ENCODE results near the gene RAB3D.
"Not testable (repeated sequence)": the region's sequence is repeated elsewhere in the genome, so short reads cannot be mapped to it uniquely, and the experiment has no call there.

RAB3D gene

GRCh38 chr19:11342429-11342828 lies 3.0 kb upstream of the RAB3D start:
- TF ChIP-seq Cebpa-rat (IDR thresholded peaks at IDR 0.05) = no peak
- no peak overlapping the region for H3K4me2 ChIP-seq

GRCh38 chr19:11340099-11340467 lies 626 bp upstream of the RAB3D start:
- Histone ChIP-seq H3K36me3 (peaks cover 35% of the 10 kb centered on the region), H3K4me1 (peaks cover 45% of the 10 kb centered on the region), H3K27ac (0 out of 2 replicates have a peak overlapping the region, but pooled peaks have one; percentile 13), H3K4me2 (peak overlapping the region; percentile 95), H3K4me3 (peak overlapping the region; percentile 73), H3K9ac (peak overlapping the region; percentile 75)
- not testable (repeated sequence) for H3K9me3 ChIP-seq, H4K20me1 ChIP-seq, H3K27me3 ChIP-seq

More at GRCh38 chr19:11342429-11342828, 3.0 kb upstream of the RAB3D start:
- Histone ChIP-seq H3K9me3 (no peaks in the 10 kb centered on the region), H3K9ac (no peak overlapping the region), H3K27ac (no peak overlapping the region), H4K20me1 (peaks cover 6% of the 10 kb centered on the region; the same call in 1 of the 2 replicates), H3K4me3 (no peak overlapping the region), H3K36me3 (peaks cover 15% of the 10 kb centered on the region; the same call in 1 of the 2 replicates), H3K27me3 (no peaks in the 10 kb centered on the region), H3K4me1 (peaks cover 55% of the 10 kb centered on the region)

- peaks cover 34% of the 10 kb centered on the region for H3K4me1 ChIP-seq
- peaks cover 4% of the 10 kb centered on the region; the same call in 1 of the 2 replicates for H3K9me3 ChIP-seq
- peak overlapping the region; percentile 95 for H3K4me2 ChIP-seq
- no peaks in the 10 kb centered on the region for H3K27me3 ChIP-seq
- peak overlapping the region; percentile 75 for H3K9ac ChIP-seq
- H4K20me1 ChIP-seq = peaks cover 6% of the 10 kb centered on the region; the same call in 1 of the 2 replicates
- no peak for TF ChIP-seq Cebpa-rat (IDR thresholded peaks at IDR 0.05)
- peak overlapping the region; percentile 73 for H3K4me3 ChIP-seq
- H3K36me3 ChIP-seq = peaks cover 48% of the 10 kb centered on the region
- peak overlapping the region; percentile 51 for H3K27ac ChIP-seq
Observed at GRCh38 chr19:11338569-11339253, 746 bp downstream of the RAB3D start.

- peaks cover 4% of the 10 kb centered on the region; the same call in 1 of the 2 replicates for H3K9me3 ChIP-seq
- H3K27me3 ChIP-seq = no peaks in the 10 kb centered on the region
- peaks cover 34% of the 10 kb centered on the region for H3K4me1 ChIP-seq
- peaks cover 53% of the 10 kb centered on the region for H3K36me3 ChIP-seq
- H3K27ac ChIP-seq = no peak overlapping the region
- H4K20me1 ChIP-seq = peaks cover 6% of the 10 kb centered on the region; the same call in 1 of the 2 replicates
- H3K4me2 ChIP-seq = peak overlapping the region; percentile 95
- no peak overlapping the region; the same call in 1 of the 2 replicates for H3K9ac ChIP-seq
- no peak overlapping the region for H3K4me3 ChIP-seq
- no peak for TF ChIP-seq Cebpa-rat (IDR thresholded peaks at IDR 0.05)
Observed at GRCh38 chr19:11338121-11338520, 1.3 kb downstream of the RAB3D start.

- peaks cover 6% of the 10 kb centered on the region; the same call in 1 of the 2 replicates for H4K20me1 ChIP-seq
- TF ChIP-seq Cebpa-rat (IDR thresholded peaks at IDR 0.05) = no peak
- no peaks in the 10 kb centered on the region for H3K27me3 ChIP-seq
- H3K4me1 ChIP-seq = peaks cover 34% of the 10 kb centered on the region
- H3K9me3 ChIP-seq = peaks cover 4% of the 10 kb centered on the region; the same call in 1 of the 2 replicates
- H3K27ac ChIP-seq = no peak overlapping the region
- no peak overlapping the region for H3K9ac ChIP-seq
- peak overlapping the region; percentile 95 for H3K4me2 ChIP-seq
- H3K4me3 ChIP-seq = no peak overlapping the region
- H3K36me3 ChIP-seq = peaks cover 56% of the 10 kb centered on the region
Observed at GRCh38 chr19:11337080-11337479, 2.4 kb downstream of the RAB3D start.

- H3K27ac ChIP-seq = no peak overlapping the region
- no peak overlapping the region for H3K9ac ChIP-seq
- peaks cover 6% of the 10 kb centered on the region; the same call in 1 of the 2 replicates for H4K20me1 ChIP-seq
- no peak for TF ChIP-seq Cebpa-rat (IDR thresholded peaks at IDR 0.05)
- peaks cover 34% of the 10 kb centered on the region for H3K4me1 ChIP-seq
- peaks cover 48% of the 10 kb centered on the region for H3K36me3 ChIP-seq
- no peaks in the 10 kb centered on the region for H3K27me3 ChIP-seq
- H3K9me3 ChIP-seq = peaks cover 4% of the 10 kb centered on the region; the same call in 1 of the 2 replicates
- H3K4me2 ChIP-seq = no peak overlapping the region
- H3K4me3 ChIP-seq = no peak overlapping the region
Observed at GRCh38 chr19:11335449-11336146, 3.9 kb downstream of the RAB3D start.

GRCh38 chr19:11333838-11334237 lies 5.6 kb downstream of the RAB3D start:
- Histone ChIP-seq H3K36me3 (peaks cover 50% of the 10 kb centered on the region), H3K4me1 (peaks cover 22% of the 10 kb centered on the region)
- H3K9ac ChIP-seq, H3K27me3 ChIP-seq, H3K4me2 ChIP-seq, H3K27ac ChIP-seq, H3K4me3 ChIP-seq, H4K20me1 ChIP-seq, H3K9me3 ChIP-seq: not testable (repeated sequence)

- Histone ChIP-seq H3K9ac (no peak overlapping the region), H3K9me3 (peaks cover 4% of the 10 kb centered on the region; the same call in 1 of the 2 replicates), H3K4me1 (peaks cover 11% of the 10 kb centered on the region), H3K36me3 (peaks cover 59% of the 10 kb centered on the region), H3K27me3 (no peaks in the 10 kb centered on the region), H3K4me3 (no peak overlapping the region), H3K4me2 (no peak overlapping the region), H4K20me1 (no peaks in the 10 kb centered on the region), H3K27ac (no peak overlapping the region)
- TF ChIP-seq Cebpa-rat (IDR thresholded peaks at IDR 0.05) = no peak
Observed at GRCh38 chr19:11332822-11333221, 6.6 kb downstream of the RAB3D start.

GRCh38 chr19:11331502-11331901 lies 8.0 kb downstream of the RAB3D start:
- Histone ChIP-seq H3K9ac (no peak overlapping the region), H4K20me1 (no peaks in the 10 kb centered on the region), H3K4me2 (no peak overlapping the region), H3K36me3 (peaks cover 67% of the 10 kb centered on the region), H3K4me3 (no peak overlapping the region), H3K27me3 (no peaks in the 10 kb centered on the region), H3K4me1 (0 out of 2 replicates have a peak, but pooled peaks cover under 1% of the 10 kb centered on the region), H3K27ac (no peak overlapping the region), H3K9me3 (peaks cover 4% of the 10 kb centered on the region; the same call in 1 of the 2 replicates)
- TF ChIP-seq Cebpa-rat (IDR thresholded peaks at IDR 0.05) = no peak

- H3K4me1 ChIP-seq = peaks cover 11% of the 10 kb centered on the region
- H3K9ac ChIP-seq = no peak overlapping the region
Observed at GRCh38 chr19:11330127-11330526, 9.3 kb downstream of the RAB3D start.

More at GRCh38 chr19:11330127-11330526, 9.3 kb downstream of the RAB3D start:
- H3K4me3 ChIP-seq = no peak overlapping the region
- peaks cover 2% of the 10 kb centered on the region; the same call in 1 of the 2 replicates for H3K9me3 ChIP-seq
- no peaks in the 10 kb centered on the region for H3K27me3 ChIP-seq
- no peak overlapping the region for H3K27ac ChIP-seq
- H4K20me1 ChIP-seq = no peaks in the 10 kb centered on the region
- peaks cover 62% of the 10 kb centered on the region for H3K36me3 ChIP-seq
- no peak for TF ChIP-seq Cebpa-rat (IDR thresholded peaks at IDR 0.05)
- no peak overlapping the region for H3K4me2 ChIP-seq

Data from BLaER1 (cell line).